KMS-11 (cell line): ENCODE measurements around the gene CCDC18.
"Not testable (repeated sequence)": the region's sequence is repeated elsewhere in the genome, so short reads cannot be mapped to it uniquely, and the experiment has no call there.

Experiments used
- H2AFZ ChIP-seq: fragments of 200-600 bp; sonication (generic); 2 replicates; pipeline ENCODE4 v1.6.1; 2016; ENCODE audit warnings: antibody characterized with exemption, mixed run types, low read depth
- H3K27ac ChIP-seq: fragments of 200-600 bp; sonication (generic); 2 replicates; pipeline ENCODE4 v1.6.1; 2016; ENCODE audit warnings: mild to moderate bottlenecking, mixed run types
- H3K27me3 ChIP-seq: fragments of 200-600 bp; sonication (generic); 2 replicates; pipeline ENCODE4 v1.6.1; 2017; ENCODE audit warnings: mild to moderate bottlenecking, low read depth, mixed run types, moderate library complexity; ENCODE audit not compliant: insufficient read depth
- H3K36me3 ChIP-seq: fragments of 200-600 bp; sonication (generic); 2 replicates; pipeline ENCODE4 v1.6.1; 2017; ENCODE audit warnings: mild to moderate bottlenecking, mixed run types; ENCODE audit not compliant: insufficient read depth
- H3K4me1 ChIP-seq: fragments of 200-600 bp; sonication (generic); 2 replicates; pipeline ENCODE4 v1.6.1; 2016; ENCODE audit warnings: mild to moderate bottlenecking, low read depth, mixed run types; ENCODE audit not compliant: poor library complexity, severe bottlenecking
- H3K4me2 ChIP-seq: fragments of 200-600 bp; sonication (generic); 2 replicates; pipeline ENCODE4 v1.7.0; 2016; ENCODE audit warnings: mild to moderate bottlenecking, mixed run types
- H3K4me3 ChIP-seq: fragments of 200-600 bp; sonication (generic); IDR thresholded peaks from 2 replicates; pipeline ENCODE4 v1.6.1; 2017; ENCODE audit warnings: low read depth, low read length, mixed read lengths; ENCODE audit not compliant: insufficient read depth
- H3K79me2 ChIP-seq: fragments of 200-600 bp; sonication (generic); 2 replicates; pipeline ENCODE4 v1.6.1; 2016; ENCODE audit warnings: low read depth, mixed run types; ENCODE audit not compliant: insufficient read depth
- H3K9ac ChIP-seq: fragments of 200-600 bp; sonication (generic); 2 replicates; pipeline ENCODE4 v1.6.1; 2016; ENCODE audit warnings: mild to moderate bottlenecking, mixed run types
- H4K20me1 ChIP-seq: fragments of 200-600 bp; sonication (generic); 2 replicates; pipeline ENCODE4 v1.6.1; 2016; ENCODE audit warnings: mild to moderate bottlenecking, mixed run types; ENCODE audit not compliant: insufficient read depth
- CTCF ChIP-seq: fragments of 200-600 bp; sonication (generic); conservative IDR thresholded peaks from 2 replicates; pipeline ENCODE4 v1.6.1; 2017; ENCODE audit warnings: low read depth, mild to moderate bottlenecking, antibody characterized with exemption, low read length, moderate library complexity, mixed read lengths

The CCDC18 gene

GRCh38 chr1:93172778-93173177, 7.7 kb upstream of the CCDC18 start:
- no peak overlapping the region for H3K4me2 ChIP-seq

GRCh38 chr1:93174638-93175037, 5.9 kb upstream of the CCDC18 start:
- H3K4me3 ChIP-seq, H3K4me2 ChIP-seq, H4K20me1 ChIP-seq, H3K27me3 ChIP-seq, H3K9ac ChIP-seq, H2AFZ ChIP-seq, H3K36me3 ChIP-seq, H3K27ac ChIP-seq: not testable (repeated sequence)
- Histone ChIP-seq H3K4me1 (peaks cover 15% of the 10 kb centered on the region), H3K79me2 (peaks cover 81% of the 10 kb centered on the region)

More at GRCh38 chr1:93172778-93173177, 7.7 kb upstream of the CCDC18 start:
- TF ChIP-seq CTCF, result no peak
- no peak overlapping the region for H3K27ac ChIP-seq
- peaks cover 83% of the 10 kb centered on the region; the same call in 1 of the 2 replicates for H3K79me2 ChIP-seq
- peaks cover 3% of the 10 kb centered on the region for H3K4me1 ChIP-seq
- no peaks in the 10 kb centered on the region for H3K36me3 ChIP-seq
- no peaks in the 10 kb centered on the region for H3K27me3 ChIP-seq
- no peaks in the 10 kb centered on the region for H4K20me1 ChIP-seq
- H3K4me3 ChIP-seq, result no peak overlapping the region
- H2AFZ ChIP-seq, result no peak overlapping the region
- H3K9ac ChIP-seq, result no peak overlapping the region

DNA sequence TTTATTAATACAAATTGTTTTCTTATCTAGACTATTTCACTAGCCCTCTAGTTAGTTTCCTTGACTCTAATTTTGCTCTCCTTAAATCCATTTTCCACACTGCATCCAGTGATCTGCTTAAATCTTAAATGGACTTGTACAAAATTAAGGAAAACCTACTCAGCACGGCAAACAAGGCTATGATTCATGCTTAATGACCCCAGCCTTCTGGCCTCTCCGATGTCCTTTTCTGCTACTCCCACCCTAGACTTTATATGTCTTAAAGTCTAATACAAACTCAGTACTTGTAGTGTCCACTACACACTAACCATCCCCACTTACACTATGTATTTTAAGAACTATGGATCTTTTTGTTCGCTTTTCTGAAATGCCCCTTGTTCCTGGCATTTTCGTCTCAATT, 2.5 kb upstream of the CCDC18 start:
- Histone ChIP-seq H2AFZ (no peak overlapping the region), H3K79me2 (peaks cover 82% of the 10 kb centered on the region), H4K20me1 (no peaks in the 10 kb centered on the region; the same call in 1 of the 2 replicates), H3K4me1 (peaks cover 29% of the 10 kb centered on the region), H3K9ac (no peak overlapping the region), H3K27ac (no peak overlapping the region), H3K4me3 (no peak overlapping the region), H3K36me3 (no peaks in the 10 kb centered on the region), H3K4me2 (peak overlapping the region; percentile 66), H3K27me3 (no peaks in the 10 kb centered on the region)
- TF ChIP-seq CTCF, result no peak

GRCh38 chr1:93178418-93178817, 2.1 kb upstream of the CCDC18 start:
- Histone ChIP-seq H3K4me1 (peaks cover 33% of the 10 kb centered on the region), H3K27me3 (no peaks in the 10 kb centered on the region), H3K4me2 (peak overlapping the region; percentile 66), H3K79me2 (peaks cover 81% of the 10 kb centered on the region), H3K27ac (no peak overlapping the region), H3K9ac (peak overlapping the region; percentile 82; the same call in 1 of the 2 replicates), H4K20me1 (no peaks in the 10 kb centered on the region; the same call in 1 of the 2 replicates), H2AFZ (no peak overlapping the region), H3K4me3 (no peak overlapping the region), H3K36me3 (no peaks in the 10 kb centered on the region)
- no peak for TF ChIP-seq CTCF

DNA sequence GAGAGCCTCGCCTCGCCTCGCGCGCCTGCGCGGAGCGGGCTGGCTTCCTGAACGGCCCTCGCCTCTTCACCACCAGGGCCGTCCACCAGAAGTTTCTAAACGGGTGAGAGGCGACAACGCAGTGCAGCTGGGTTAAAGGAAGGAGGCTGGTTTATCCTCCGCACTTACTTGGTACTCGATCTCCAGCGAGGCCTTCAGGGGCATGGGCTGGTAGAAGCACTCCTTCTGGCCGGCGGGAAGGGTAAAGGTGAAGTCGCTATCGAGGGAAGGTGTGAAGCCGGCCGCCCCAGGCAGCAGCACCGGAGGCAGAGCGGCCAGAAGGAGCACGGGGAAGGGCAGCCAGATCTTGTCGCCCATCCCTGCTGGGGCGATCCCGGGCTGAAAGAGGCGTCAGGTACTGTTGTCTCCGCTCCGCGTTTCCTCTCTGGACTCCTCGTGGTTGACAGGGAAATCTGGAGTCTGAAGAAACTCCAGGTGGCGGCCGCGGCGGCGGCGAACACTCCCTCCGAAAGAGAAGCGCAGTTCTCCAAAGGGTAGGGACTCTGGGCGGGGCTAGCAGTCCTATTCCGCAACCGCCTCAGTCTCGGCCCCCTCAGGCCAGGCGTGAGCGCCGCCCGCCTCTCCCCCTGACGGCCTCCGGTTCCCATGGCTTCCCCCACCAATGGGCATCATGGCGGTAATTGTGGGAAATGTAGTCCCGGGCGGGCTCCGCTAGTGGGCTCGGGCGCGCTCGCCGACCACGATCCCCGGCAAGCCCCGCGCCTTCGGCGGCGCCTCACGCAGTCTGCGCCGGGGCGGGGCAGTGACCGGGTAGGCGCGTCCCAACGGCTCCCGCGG, 420 bp upstream of the CCDC18 start, which contains the start of gene TMED5:
TMED5 (minus strand) TSS at position 528 of the 837 bp plus-strand sequence; CDS start at position 357, 171 bp downstream.
- Histone ChIP-seq H4K20me1 (no peaks in the 10 kb centered on the region; the same call in 1 of the 2 replicates), H3K27ac (peak within 1 kb of the TSS; percentile 92)

More for the DNA sequence above, 420 bp upstream of the CCDC18 start, which contains the start of gene TMED5:
- peak within 1 kb of the TSS; percentile 82 for H3K9ac ChIP-seq
- H3K79me2 ChIP-seq, result peaks cover 67% of the 10 kb centered on the region
- no peaks in the 10 kb centered on the region for H3K36me3 ChIP-seq
- peak within 1 kb of the TSS; percentile 47 for H3K4me3 ChIP-seq
- no peak for TF ChIP-seq CTCF
- H3K27me3 ChIP-seq, result no peaks in the 10 kb centered on the region
- peak within 1 kb of the TSS; percentile 71 for H2AFZ ChIP-seq
- H3K4me2 ChIP-seq, result peak within 1 kb of the TSS; percentile 66
- H3K4me1 ChIP-seq, result peaks cover 35% of the 10 kb centered on the region
